ENCODE measurements around the gene C14orf132.

Gene C14orf132

GRCh38 chr14:96060186-96060933 lies 21.2 kb downstream of the C14orf132 start:
- no peak for TF ChIP-seq CTCF (IDR thresholded peaks at IDR 0.05; ENCODE audit: borderline replicate concordance, insufficient read depth, low read depth, low read length)
- H3K4me3 ChIP-seq (ENCODE audit: low read depth, low read length): no peak overlapping the region

GRCh38 chr14:96062010-96062409 lies 22.8 kb downstream of the C14orf132 start:
- no peak for TF ChIP-seq CTCF (IDR thresholded peaks at IDR 0.05; ENCODE audit: borderline replicate concordance, insufficient read depth, low read depth, low read length)
- H3K4me3 ChIP-seq (ENCODE audit: low read depth, low read length): no peak overlapping the region

- no peak overlapping the region for H3K4me3 ChIP-seq (ENCODE audit: low read depth, low read length)
- TF ChIP-seq CTCF (IDR thresholded peaks at IDR 0.05; ENCODE audit: borderline replicate concordance, insufficient read depth, low read depth, low read length): no peak
Observed at GRCh38 chr14:96062506-96062905, 23.3 kb downstream of the C14orf132 start.

GRCh38 chr14:96064866-96065265 lies 25.7 kb downstream of the C14orf132 start:
- TF ChIP-seq CTCF (IDR thresholded peaks at IDR 0.05; ENCODE audit: borderline replicate concordance, insufficient read depth, low read depth, low read length): no peak
- H3K4me3 ChIP-seq (ENCODE audit: low read depth, low read length): no peak overlapping the region

- TF ChIP-seq CTCF (IDR thresholded peaks at IDR 0.05; ENCODE audit: borderline replicate concordance, insufficient read depth, low read depth, low read length): no peak
- no peak overlapping the region for H3K4me3 ChIP-seq (ENCODE audit: low read depth, low read length)
Observed at GRCh38 chr14:96065661-96066459, 26.7 kb downstream of the C14orf132 start.

GRCh38 chr14:96066976-96067375 lies 27.8 kb downstream of the C14orf132 start:
- TF ChIP-seq CTCF (IDR thresholded peaks at IDR 0.05; ENCODE audit: borderline replicate concordance, insufficient read depth, low read depth, low read length): no peak
- no peak overlapping the region for H3K4me3 ChIP-seq (ENCODE audit: low read depth, low read length)

Measured in GM12875 (cell line).